HG03442 (cell line): Measurements from ENCODE around the gene CLASP1.

Source experiments
- ATAC-seq: cut with Tn5 transposase; IDR thresholded peaks from one replicate; pipeline ENCODE4 v1.9.1; 2021; ENCODE audit warnings: mild to moderate bottlenecking, moderate library complexity; ENCODE audit not compliant: unreplicated experiment

CLASP1 gene

GRCh38 chr2:121295911-121296650 lies 353.2 kb downstream of the CLASP1 start:
- no peak for ATAC-seq

GRCh38 chr2:121294881-121295840 lies 354.1 kb downstream of the CLASP1 start:
- ATAC-seq: no peak

- ATAC-seq: no peak
These were observed 355.6 kb downstream of the CLASP1 start for GRCh38 chr2:121293450-121294325.

GRCh38 chr2:121291251-121291580 lies 358.0 kb downstream of the CLASP1 start:
- no peak for ATAC-seq

GRCh38 chr2:121289271-121289670 lies 360.0 kb downstream of the CLASP1 start:
- no peak for ATAC-seq

GRCh38 chr2:121288454-121289231 lies 360.6 kb downstream of the CLASP1 start:
- ATAC-seq: no peak

GRCh38 chr2:121287956-121288355 lies 361.3 kb downstream of the CLASP1 start:
- no peak for ATAC-seq
